Left kidney (tissue), 8 donors: ENCODE data around the gene NUTM1. TPM values are rescaled to one million over a fixed set of nuclear protein-coding genes. Genes with fewer than 3 reads are reported as not detected.

Source experiments
- DNase-seq: peaks from one replicate; pipeline ENCODE4 v3.0.0-alpha.2; 2013
- long read RNA-seq, 8 donors: transcript quantifications; one replicate each; lab custom pipeline, GENCODE V29; 2026
- polyA plus RNA-seq: library from polyadenylated mRNA; unstranded; fragments of 120-200 nt; gene quantifications from one replicate; pipeline ENCODE4 v1.2.1, GENCODE V29; 2013; ENCODE audit not compliant: insufficient read length

Gene NUTM1
- 0.08 TPM for polyA plus RNA-seq
- long read RNA-seq, donor 1 = 0 reads
- long read RNA-seq, donor 2 = 0 reads
- long read RNA-seq, donor 3 = 0 reads
- long read RNA-seq, donor 4 = 0 reads
- long read RNA-seq, donor 5 = 0 reads
- long read RNA-seq, donor 6 = 0 reads
- long read RNA-seq, donor 7 = 0 reads
- long read RNA-seq, donor 8 = 0 reads

- DNase-seq = peak; percentile 89
These were observed at the start of gene NUTM1, which contains the start of gene NOP10 for GRCh38 chr15:34342737-34343575. Gene NUTM1, plus strand, starts transcription at chr15:34343315. Its CDS starts 382 bp downstream, at chr15:34343697. Gene NOP10, minus strand, starts transcription at chr15:34343136. Its CDS starts 63 bp downstream, at chr15:34343073.

- no peak for DNase-seq
These were observed 46.1 kb upstream of the NUTM1 start for GRCh38 chr15:34297059-34297458.

- no peak for DNase-seq
These were observed 42.1 kb upstream of the NUTM1 start for GRCh38 chr15:34301058-34301457.

GRCh38 chr15:34304613-34305012 lies 38.5 kb upstream of the NUTM1 start:
- DNase-seq = no peak

GRCh38 chr15:34311563-34311962 lies 31.6 kb upstream of the NUTM1 start:
- no peak for DNase-seq

- DNase-seq = no peak
These were observed 28.3 kb upstream of the NUTM1 start for GRCh38 chr15:34314491-34315490.

GRCh38 chr15:34318277-34319079 lies 24.6 kb upstream of the NUTM1 start:
- DNase-seq = no peak

- DNase-seq = no peak
These were observed 19.9 kb upstream of the NUTM1 start for GRCh38 chr15:34323217-34323616.

GRCh38 chr15:34324933-34325332 lies 18.2 kb upstream of the NUTM1 start:
- DNase-seq = no peak

GRCh38 chr15:34325368-34325767 lies 17.7 kb upstream of the NUTM1 start:
- no peak for DNase-seq

- no peak for DNase-seq
These were observed 15.2 kb upstream of the NUTM1 start for GRCh38 chr15:34327906-34328305.

GRCh38 chr15:34329006-34329405 lies 14.1 kb upstream of the NUTM1 start:
- no peak for DNase-seq

- no peak for DNase-seq
These were observed 12.8 kb upstream of the NUTM1 start for GRCh38 chr15:34330279-34330678.

GRCh38 chr15:34331809-34332208 lies 11.3 kb upstream of the NUTM1 start:
- no peak for DNase-seq

- DNase-seq = no peak
These were observed 10.5 kb upstream of the NUTM1 start for GRCh38 chr15:34332553-34333120.

- DNase-seq = no peak
These were observed 8.4 kb upstream of the NUTM1 start for GRCh38 chr15:34334672-34335071.

- DNase-seq = no peak
These were observed 7.7 kb upstream of the NUTM1 start for GRCh38 chr15:34335176-34336032.

GRCh38 chr15:34336231-34336990 lies 6.7 kb upstream of the NUTM1 start:
- DNase-seq = no peak

- no peak for DNase-seq
These were observed 6.0 kb upstream of the NUTM1 start for GRCh38 chr15:34336991-34337556.
